ENCODE measurements around the gene IFT43.

IFT43 gene

GRCh38 chr14:75983019-75983358, 2.6 kb upstream of the IFT43 start:
- no peak for DNase-seq (ENCODE audit: low spot score)
- in situ Hi-C loops (cut with MboI; ENCODE audit: low pct_unique_long_range_greater_than_20kb, low sequenced_read_pairs, unreplicated experiment): loop anchor here (10.0 kb wide), 1 partner anchor 268 kb away; no protein-coding TSS in a partner anchor
- TF ChIP-seq CTCF (IDR thresholded peaks at IDR 0.05; ENCODE audit: extremely low read depth, insufficient read depth, missing control alignments): no peak

- no peak for DNase-seq (ENCODE audit: low spot score)
- no peak for TF ChIP-seq CTCF (IDR thresholded peaks at IDR 0.05; ENCODE audit: extremely low read depth, insufficient read depth, missing control alignments)
- in situ Hi-C loops (cut with MboI; ENCODE audit: low pct_unique_long_range_greater_than_20kb, low sequenced_read_pairs, unreplicated experiment): loop anchor here (10.0 kb wide), 1 partner anchor 270 kb away; no protein-coding TSS in a partner anchor
Measured at GRCh38 chr14:75984674-75985073, 889 bp upstream of the IFT43 start.

GRCh38 chr14:75986439-75986765, 839 bp downstream of the IFT43 start:
- no peak for DNase-seq (ENCODE audit: low spot score)
- no peak for TF ChIP-seq CTCF (IDR thresholded peaks at IDR 0.05; ENCODE audit: extremely low read depth, insufficient read depth, missing control alignments)
- in situ Hi-C loops (cut with MboI; ENCODE audit: low pct_unique_long_range_greater_than_20kb, low sequenced_read_pairs, unreplicated experiment): loop anchor here (10.0 kb wide), 1 partner anchor 272 kb away; no protein-coding TSS in a partner anchor

- no peak for TF ChIP-seq CTCF (IDR thresholded peaks at IDR 0.05; ENCODE audit: extremely low read depth, insufficient read depth, missing control alignments)
- in situ Hi-C loops (cut with MboI; ENCODE audit: low pct_unique_long_range_greater_than_20kb, low sequenced_read_pairs, unreplicated experiment): loop anchor here (10.0 kb wide), 1 partner anchor 273 kb away; no protein-coding TSS in a partner anchor
- DNase-seq (ENCODE audit: low spot score): no peak
Measured at GRCh38 chr14:75987201-75987970, 1.8 kb downstream of the IFT43 start.

- in situ Hi-C loops (cut with MboI; ENCODE audit: low pct_unique_long_range_greater_than_20kb, low sequenced_read_pairs, unreplicated experiment): loop anchor here (10.0 kb wide), 1 partner anchor 274 kb away; no protein-coding TSS in a partner anchor
- TF ChIP-seq CTCF (IDR thresholded peaks at IDR 0.05; ENCODE audit: extremely low read depth, insufficient read depth, missing control alignments): no peak
- no peak for DNase-seq (ENCODE audit: low spot score)
Measured at GRCh38 chr14:75989134-75989533, 3.6 kb downstream of the IFT43 start.

- no peak for DNase-seq (ENCODE audit: low spot score)
- in situ Hi-C loops (cut with MboI; ENCODE audit: low pct_unique_long_range_greater_than_20kb, low sequenced_read_pairs, unreplicated experiment): no loop called here
- TF ChIP-seq CTCF (IDR thresholded peaks at IDR 0.05; ENCODE audit: extremely low read depth, insufficient read depth, missing control alignments): no peak
Measured at GRCh38 chr14:75990297-75990696, 4.7 kb downstream of the IFT43 start.

Data from GM13977 (cell line).